Effector memory CD4-positive, alpha-beta T cell (primary cell): ENCODE measurements around the gene HPSE2.
"Not testable (repeated sequence)": the region's sequence is repeated elsewhere in the genome, so short reads cannot be mapped to it uniquely, and the experiment has no call there.

Source experiments
- DNase-seq, 3 donors: peaks; one replicate each; pipeline ENCODE4 v3.0.0-alpha.2; 2020
- H3K27ac ChIP-seq: 2 replicates; pipeline ENCODE4 v1.7.0; 2013; ENCODE audit warnings: mild to moderate bottlenecking, low read length, moderate library complexity; ENCODE audit not compliant: insufficient read depth, poor library complexity, severe bottlenecking
- H3K27me3 ChIP-seq: replicated peaks from 2 replicates; pipeline ENCODE4 v1.7.0; 2013; ENCODE audit warnings: mild to moderate bottlenecking, low read length; ENCODE audit not compliant: insufficient read depth, control insufficient read depth, poor library complexity, severe bottlenecking
- H3K36me3 ChIP-seq: 2 replicates; pipeline ENCODE4 v1.7.0; 2013; ENCODE audit warnings: mild to moderate bottlenecking, low read length, moderate library complexity; ENCODE audit not compliant: control insufficient read depth, insufficient read depth
- H3K4me1 ChIP-seq: 2 replicates; pipeline ENCODE4 v1.7.0; 2013; ENCODE audit warnings: low read length, mild to moderate bottlenecking; ENCODE audit not compliant: control insufficient read depth, insufficient read depth, poor library complexity, severe bottlenecking
- H3K4me3 ChIP-seq: 2 replicates; pipeline ENCODE4 v1.7.0; 2013; ENCODE audit warnings: low read length, low read depth, mild to moderate bottlenecking; ENCODE audit not compliant: insufficient read depth, poor library complexity, severe bottlenecking
- H3K9me3 ChIP-seq: 2 replicates; pipeline ENCODE4 v1.7.0; 2013; ENCODE audit warnings: mild to moderate bottlenecking, low read length, moderate library complexity; ENCODE audit not compliant: control insufficient read depth

Gene HPSE2

DNA sequence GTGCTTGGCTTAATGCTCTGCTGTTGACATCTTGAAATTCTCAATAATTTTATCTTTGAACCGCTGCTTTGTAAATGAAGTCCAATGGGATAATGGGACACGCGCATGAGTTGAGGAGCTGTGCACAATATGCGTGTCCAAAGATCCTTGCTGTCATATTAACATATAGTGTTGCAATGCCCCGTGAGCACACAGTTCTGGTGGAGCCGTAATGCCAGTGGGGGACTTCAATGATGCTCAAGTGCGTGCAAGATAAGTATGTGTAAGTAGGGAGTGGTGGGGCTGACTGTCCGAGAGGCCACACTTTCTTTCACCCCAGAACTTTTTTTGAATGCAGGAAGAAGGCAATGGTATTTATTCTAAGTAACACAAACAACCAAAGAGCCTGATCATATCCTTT lies 711.5 kb downstream of the HPSE2 start:
- no peaks in the 10 kb centered on the region for H3K4me1 ChIP-seq
- H3K4me3 ChIP-seq, result no peak overlapping the region
- no peak for DNase-seq
- no peak overlapping the region for H3K27ac ChIP-seq
- H3K9me3 ChIP-seq, result no peaks in the 10 kb centered on the region
- no peaks in the 10 kb centered on the region for H3K27me3 ChIP-seq
- no peaks in the 10 kb centered on the region for H3K36me3 ChIP-seq

DNA sequence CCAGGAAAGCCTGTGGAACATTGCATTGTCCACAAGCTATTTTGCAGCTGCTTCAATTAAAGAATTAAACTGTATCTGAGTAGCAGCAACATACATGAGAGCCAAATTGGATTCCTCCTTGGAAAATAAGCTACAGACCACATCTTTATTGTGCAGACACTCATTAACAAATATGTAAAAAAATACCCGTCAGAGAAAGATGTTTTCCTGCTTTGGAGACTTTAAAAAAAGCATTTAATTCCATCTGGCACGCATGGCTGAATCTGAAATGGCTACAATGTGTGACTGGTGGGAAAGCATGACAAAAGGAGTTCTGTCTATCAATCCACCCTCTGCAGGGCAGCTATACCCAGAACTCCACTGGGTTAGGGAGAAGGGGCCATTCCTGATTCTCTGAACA lies 715.8 kb downstream of the HPSE2 start:
- no peaks in the 10 kb centered on the region for H3K36me3 ChIP-seq
- DNase-seq, result no peak

DNA sequence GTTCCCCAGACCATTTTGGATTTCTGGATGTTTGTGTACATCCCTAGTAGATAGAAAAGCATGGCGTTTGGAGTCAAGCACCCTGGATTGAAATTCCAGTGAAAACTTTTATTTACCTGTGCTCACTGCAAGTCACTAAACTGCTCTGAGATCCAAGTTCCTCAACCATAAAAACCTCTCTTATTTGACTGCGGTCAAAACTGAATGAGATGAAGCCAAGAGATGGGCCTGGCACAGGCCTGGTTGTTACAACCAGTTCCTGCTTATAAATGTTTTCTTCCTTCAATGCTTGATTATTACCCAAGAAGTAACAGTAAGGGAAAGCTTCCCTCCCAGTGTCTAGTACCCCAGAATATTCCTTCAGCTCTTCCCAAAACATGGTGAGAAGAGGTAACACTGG lies 718.0 kb downstream of the HPSE2 start:
- Histone ChIP-seq H3K36me3 (no peaks in the 10 kb centered on the region), H3K4me1 (no peaks in the 10 kb centered on the region), H3K4me3 (no peak overlapping the region), H3K27me3 (no peaks in the 10 kb centered on the region), H3K27ac (no peak overlapping the region), H3K9me3 (no peaks in the 10 kb centered on the region)
- DNase-seq, result no peak

More for the DNA sequence above, 715.8 kb downstream of the HPSE2 start:
- Histone ChIP-seq H3K27me3 (no peaks in the 10 kb centered on the region), H3K4me3 (no peak overlapping the region), H3K4me1 (no peaks in the 10 kb centered on the region), H3K27ac (no peak overlapping the region), H3K9me3 (no peaks in the 10 kb centered on the region)

DNA sequence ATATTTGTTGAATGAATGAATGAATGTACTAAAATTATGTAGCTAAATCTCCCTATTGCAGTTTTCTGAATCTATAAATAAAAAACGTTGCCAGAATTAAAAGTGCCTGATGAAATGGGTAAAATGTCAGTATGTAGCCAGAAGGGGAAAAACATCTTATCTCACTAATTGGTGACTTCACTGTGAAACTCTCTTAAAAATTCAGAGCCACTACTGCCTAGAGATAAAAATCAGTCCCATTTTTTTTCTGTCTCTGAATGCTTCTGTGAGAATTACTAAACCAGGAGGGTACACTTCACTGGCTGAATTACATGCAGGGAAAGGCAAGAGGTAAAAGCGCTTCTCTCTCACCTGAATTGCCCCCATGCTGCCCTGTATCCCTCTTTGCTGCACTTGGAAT lies 719.3 kb downstream of the HPSE2 start:
- no peak for DNase-seq
- no peak overlapping the region for H3K4me3 ChIP-seq
- no peak overlapping the region for H3K27ac ChIP-seq
- H3K4me1 ChIP-seq, result no peaks in the 10 kb centered on the region
- no peaks in the 10 kb centered on the region for H3K36me3 ChIP-seq
- no peaks in the 10 kb centered on the region for H3K9me3 ChIP-seq
- H3K27me3 ChIP-seq, result no peaks in the 10 kb centered on the region

DNA sequence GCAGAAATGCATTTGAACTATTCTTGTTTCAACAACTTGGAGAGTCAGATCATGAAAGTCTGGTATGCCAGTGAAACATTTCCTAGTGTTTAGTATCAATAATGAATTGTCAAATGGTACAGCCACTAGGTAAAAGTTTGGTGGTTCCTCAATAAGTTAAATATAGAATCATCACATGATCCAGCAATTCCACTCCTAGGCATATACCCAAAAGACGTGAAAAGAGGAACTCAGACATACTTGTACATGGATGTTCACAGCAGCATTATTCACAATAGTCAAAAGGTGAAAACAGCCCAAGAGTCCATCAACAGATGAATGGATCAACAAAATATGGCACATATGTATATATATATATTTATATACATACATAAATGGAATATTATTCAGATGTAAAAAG lies 721.9 kb downstream of the HPSE2 start:
- Histone ChIP-seq H3K4me3 (no peak overlapping the region), H3K27me3 (no peaks in the 10 kb centered on the region), H3K36me3 (no peaks in the 10 kb centered on the region), H3K9me3 (no peaks in the 10 kb centered on the region), H3K27ac (no peak overlapping the region), H3K4me1 (no peaks in the 10 kb centered on the region)
- no peak for DNase-seq

DNA sequence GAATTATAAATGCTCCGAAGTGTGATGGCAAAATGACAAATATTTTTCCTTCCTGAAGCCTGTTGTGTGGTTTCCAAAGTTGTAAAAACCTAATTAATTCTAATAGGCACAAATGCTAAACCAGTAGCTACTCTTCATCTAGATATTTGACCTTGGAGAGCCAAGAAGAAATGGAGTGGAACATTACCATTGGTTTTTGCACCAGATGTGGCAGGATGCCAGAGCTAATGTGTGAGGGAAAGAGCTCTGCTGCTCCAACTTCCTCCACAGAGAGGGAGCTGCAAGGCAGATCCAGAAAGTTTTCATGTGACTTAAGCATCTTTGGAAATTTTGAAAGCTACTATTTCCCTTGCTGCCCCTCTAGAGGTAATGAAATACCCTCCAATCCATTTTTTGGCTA lies 723.8 kb downstream of the HPSE2 start:
- H3K4me1 ChIP-seq, result no peaks in the 10 kb centered on the region
- H3K27me3 ChIP-seq, result peaks cover 2% of the 10 kb centered on the region
- H3K9me3 ChIP-seq, result no peaks in the 10 kb centered on the region
- H3K4me3 ChIP-seq, result no peak overlapping the region
- no peak for DNase-seq
- H3K36me3 ChIP-seq, result no peaks in the 10 kb centered on the region
- H3K27ac ChIP-seq, result no peak overlapping the region

DNA sequence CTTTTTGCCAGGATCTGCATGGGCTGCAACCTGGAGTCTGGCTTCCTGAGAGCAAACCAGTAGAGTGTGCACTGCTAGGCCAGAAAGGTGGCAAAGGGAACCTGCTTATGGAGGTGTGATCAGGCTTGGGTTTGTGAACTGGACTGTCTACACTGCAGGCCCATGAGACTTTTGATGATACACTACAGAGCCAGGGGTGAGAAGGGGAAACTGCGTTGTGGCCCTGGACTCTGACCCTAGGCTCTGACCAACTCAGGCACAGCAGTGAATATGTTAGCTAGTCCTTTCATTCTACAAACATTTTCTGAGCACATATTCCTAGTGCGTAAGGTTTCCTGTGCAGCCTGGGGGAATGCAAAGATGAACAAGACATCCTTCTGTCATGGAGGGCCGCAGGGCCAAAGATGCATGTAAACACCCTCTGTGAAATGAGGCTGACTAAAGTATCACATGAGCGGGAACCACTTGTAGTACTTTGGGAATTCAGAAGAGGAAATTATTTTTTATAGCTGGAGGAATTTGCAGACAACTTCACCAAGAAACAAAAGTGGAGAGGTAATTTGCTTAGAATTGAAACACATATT lies 725.1 kb downstream of the HPSE2 start:
- H3K9me3 ChIP-seq, result no peaks in the 10 kb centered on the region
- H3K27me3 ChIP-seq, result peaks cover 4% of the 10 kb centered on the region
- H3K4me3 ChIP-seq, result no peak overlapping the region
- no peaks in the 10 kb centered on the region for H3K36me3 ChIP-seq
- no peaks in the 10 kb centered on the region for H3K4me1 ChIP-seq
- no peak for DNase-seq
- no peak overlapping the region for H3K27ac ChIP-seq

DNA sequence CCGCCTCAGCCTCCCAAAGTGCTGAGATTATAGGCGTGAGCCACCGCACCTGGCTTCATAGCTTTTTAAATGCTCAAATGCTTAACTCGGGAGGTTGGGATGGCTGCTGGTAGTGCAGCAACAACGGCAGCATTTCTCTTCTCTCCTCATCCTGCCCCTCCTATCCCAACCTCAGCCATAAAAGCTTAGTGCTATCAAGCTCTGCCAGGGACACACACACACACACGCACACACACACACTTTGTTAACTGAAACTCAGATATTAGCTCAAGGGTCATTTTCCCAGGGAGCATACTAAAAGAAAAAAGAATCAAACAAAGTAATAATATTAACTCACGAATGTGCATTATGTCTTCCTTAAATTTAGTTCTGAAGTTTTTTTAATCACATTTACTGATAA lies 725.9 kb downstream of the HPSE2 start:
- Histone ChIP-seq H3K9me3 (no peaks in the 10 kb centered on the region), H3K27ac (no peak overlapping the region), H3K36me3 (no peaks in the 10 kb centered on the region), H3K4me1 (no peaks in the 10 kb centered on the region), H3K27me3 (peaks cover 4% of the 10 kb centered on the region), H3K4me3 (no peak overlapping the region)
- DNase-seq, result no peak

DNA sequence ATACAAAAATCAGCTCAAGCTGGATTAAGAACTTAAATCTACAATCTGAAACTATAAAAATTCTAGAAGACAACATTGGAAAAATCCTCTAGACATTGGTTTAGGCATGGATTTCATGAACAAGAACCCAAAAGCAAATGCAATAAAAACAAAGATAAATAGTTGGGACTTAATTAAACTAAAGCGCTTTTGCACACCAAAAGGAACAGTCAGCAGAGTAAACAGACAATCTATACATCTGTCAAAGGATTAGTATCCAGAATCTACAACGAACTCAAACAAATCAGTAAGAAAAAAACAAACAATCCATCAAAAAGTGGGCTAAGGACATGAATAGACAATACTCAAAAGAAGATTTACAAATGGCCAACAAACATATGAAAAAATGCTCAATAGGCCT lies 733.1 kb downstream of the HPSE2 start:
- H3K36me3 ChIP-seq, DNase-seq, H3K4me3 ChIP-seq, H3K4me1 ChIP-seq, H3K27me3 ChIP-seq, H3K9me3 ChIP-seq, H3K27ac ChIP-seq: not testable (repeated sequence)

DNA sequence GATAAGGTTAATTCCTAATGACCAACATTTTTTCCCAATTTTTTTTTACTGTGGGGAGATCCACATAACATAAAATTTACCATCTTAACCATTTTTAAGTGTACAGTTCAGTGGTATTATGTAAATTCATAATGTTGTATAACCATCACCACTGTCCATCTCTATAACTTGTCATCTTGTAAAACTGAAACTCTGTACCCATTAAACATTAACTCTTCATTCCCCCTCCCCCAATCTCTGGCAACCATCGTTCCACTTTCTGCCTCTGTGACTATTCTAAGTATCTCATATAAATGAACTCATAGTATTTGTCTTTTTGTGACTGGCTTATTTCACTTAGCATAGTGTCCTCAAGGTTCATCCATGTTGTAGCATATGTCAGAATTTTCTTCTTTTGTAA lies 742.9 kb downstream of the HPSE2 start:
- no peaks in the 10 kb centered on the region for H3K4me1 ChIP-seq
- no peaks in the 10 kb centered on the region for H3K36me3 ChIP-seq
- no peak overlapping the region for H3K4me3 ChIP-seq
- H3K27ac ChIP-seq, result no peak overlapping the region
- no peak for DNase-seq
- H3K9me3 ChIP-seq, result peaks cover 11% of the 10 kb centered on the region
- no peaks in the 10 kb centered on the region for H3K27me3 ChIP-seq
